ENCODE data around the gene CDCP2.
A peak's percentile ranks its signal among the peaks of the same experiment; 100 is the strongest.

CDCP2 gene

GRCh38 chr1:54152696-54153095 lies at the start of gene CDCP2:
TSS of gene CDCP2 (minus strand) at chr1:54153000. CDS start at chr1:54152922, 78 bp downstream.
- DNase-seq (ENCODE audit: low read depth in 2 of 2): no peak

DNA sequence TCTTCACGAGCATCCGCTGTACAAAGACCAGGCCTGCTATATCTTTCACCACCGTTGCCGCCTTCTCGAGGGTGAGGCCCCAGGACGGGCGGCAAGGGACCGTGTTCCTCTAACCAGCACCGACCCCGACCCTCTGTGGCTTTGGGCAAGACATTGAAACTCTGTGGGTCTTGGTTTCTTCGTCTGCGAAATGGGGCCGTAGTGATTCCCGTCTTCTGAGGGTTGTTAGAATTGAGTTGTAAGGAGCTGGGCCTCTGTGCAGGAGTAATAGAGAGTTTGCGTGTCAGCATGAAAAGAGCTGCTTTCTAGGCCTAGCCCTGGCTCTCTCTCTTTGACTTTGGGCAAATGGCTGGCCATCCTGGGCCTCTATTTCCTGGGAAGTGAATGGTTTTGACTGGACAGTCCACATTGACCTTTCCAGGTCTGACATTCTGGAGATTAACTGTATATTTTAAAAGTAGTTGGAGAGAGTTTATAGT lies 47.8 kb upstream of the CDCP2 start:
- DNase-seq (ENCODE audit: low read depth in 2 of 2): no peak

DNA sequence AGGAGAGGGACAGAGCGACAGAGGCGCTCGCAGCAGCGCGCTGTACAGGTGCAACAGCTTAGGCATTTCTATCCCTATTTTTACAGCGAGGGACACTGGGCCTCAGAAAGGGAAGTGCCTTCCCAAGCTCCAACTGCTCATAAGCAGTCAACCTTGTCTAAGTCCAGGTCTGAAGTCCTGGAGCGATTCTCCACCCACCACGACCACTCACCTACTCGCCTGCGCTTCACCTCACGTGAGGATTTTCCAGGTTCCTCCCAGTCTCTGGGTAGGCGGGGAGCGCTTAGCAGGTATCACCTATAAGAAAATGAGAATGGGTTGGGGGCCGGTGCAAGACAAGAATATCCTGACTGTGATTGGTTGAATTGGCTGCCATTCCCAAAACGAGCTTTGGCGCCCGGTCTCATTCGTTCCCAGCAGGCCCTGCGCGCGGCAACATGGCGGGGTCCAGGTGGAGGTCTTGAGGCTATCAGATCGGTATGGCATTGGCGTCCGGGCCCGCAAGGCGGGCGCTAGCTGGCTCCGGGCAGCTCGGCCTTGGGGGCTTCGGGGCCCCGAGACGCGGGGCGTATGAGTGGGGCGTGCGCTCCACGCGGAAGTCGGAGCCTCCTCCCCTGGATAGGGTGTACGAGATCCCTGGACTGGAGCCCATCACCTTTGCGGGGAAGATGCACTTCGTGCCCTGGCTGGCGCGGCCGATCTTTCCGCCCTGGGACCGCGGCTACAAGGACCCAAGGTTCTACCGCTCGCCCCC lies 47.1 kb upstream of the CDCP2 start, which contains the start of the genes CYB5RL and MRPL37:
Gene CYB5RL, minus strand, starts transcription at position 266 of the 754 bp plus-strand sequence. CDS start 4,414 bp downstream, outside the sequence.
Gene MRPL37, plus strand, starts transcription at position 403 of the 754 bp plus-strand sequence. Its CDS starts 77 bp downstream, at position 480.
- peak; percentile 80 to 84 for DNase-seq (ENCODE audit: low read depth in 2 of 2)

DNA sequence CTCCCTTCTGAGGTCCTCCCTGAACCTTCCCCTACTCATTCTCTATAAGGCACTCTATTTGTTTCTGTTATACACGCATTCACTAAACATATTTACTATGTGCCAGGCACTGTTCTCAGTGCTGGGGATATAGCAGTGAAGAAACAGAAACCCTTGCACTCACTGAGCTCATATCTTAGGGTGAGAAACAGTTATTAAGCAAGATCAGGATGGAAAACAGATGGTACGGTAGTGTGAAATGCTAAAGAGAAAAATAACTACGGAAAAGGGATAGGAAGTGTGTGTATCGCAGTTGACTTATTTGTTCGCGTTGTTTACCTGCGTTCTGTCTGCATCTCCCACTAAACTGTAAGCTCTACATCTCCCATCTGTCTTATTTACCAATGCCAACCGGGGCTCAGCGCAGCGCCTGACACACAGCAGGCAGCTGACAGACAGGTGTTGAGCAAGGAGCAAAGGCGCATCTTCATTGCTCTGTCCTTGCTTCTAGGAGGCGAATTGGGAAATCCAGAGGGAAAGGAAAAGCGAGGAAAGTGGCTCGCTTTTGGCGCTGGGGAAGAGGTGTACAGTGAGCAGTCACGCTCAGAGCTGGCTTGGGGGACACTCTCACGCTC lies 46.5 kb upstream of the CDCP2 start:
- DNase-seq (ENCODE audit: low read depth in 2 of 2): no peak

- no peak for DNase-seq (ENCODE audit: low read depth in 2 of 2)
Observed at GRCh38 chr1:54193453-54193852, 40.7 kb upstream of the CDCP2 start.

GRCh38 chr1:54191525-54191924 lies 38.7 kb upstream of the CDCP2 start:
- no peak for DNase-seq (ENCODE audit: low read depth in 2 of 2)

GRCh38 chr1:54190526-54190925 lies 37.7 kb upstream of the CDCP2 start:
- DNase-seq (ENCODE audit: low read depth in 2 of 2): no peak

DNA sequence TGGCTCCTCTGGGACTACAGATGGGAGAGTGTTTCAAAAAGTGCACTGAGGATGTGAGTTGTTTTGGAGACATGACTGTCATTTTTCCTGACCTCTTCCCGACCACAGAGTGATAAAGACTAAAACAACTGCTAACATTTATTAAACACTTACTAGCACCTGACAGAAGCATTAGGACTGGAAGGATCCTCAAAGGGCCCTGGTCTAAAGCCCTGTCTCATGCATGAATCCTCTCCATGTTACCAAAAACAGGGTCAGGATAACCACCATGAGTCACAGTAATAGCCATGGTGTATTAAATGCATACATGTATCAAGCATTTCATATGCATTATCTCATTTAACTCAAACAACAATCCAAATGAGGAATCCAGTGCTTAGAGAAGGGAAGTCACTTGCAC lies 35.5 kb upstream of the CDCP2 start:
- no peak for DNase-seq (ENCODE audit: low read depth in 2 of 2)

- DNase-seq (ENCODE audit: low read depth in 2 of 2): no peak
Observed at GRCh38 chr1:54186056-54186455, 33.3 kb upstream of the CDCP2 start.

DNA sequence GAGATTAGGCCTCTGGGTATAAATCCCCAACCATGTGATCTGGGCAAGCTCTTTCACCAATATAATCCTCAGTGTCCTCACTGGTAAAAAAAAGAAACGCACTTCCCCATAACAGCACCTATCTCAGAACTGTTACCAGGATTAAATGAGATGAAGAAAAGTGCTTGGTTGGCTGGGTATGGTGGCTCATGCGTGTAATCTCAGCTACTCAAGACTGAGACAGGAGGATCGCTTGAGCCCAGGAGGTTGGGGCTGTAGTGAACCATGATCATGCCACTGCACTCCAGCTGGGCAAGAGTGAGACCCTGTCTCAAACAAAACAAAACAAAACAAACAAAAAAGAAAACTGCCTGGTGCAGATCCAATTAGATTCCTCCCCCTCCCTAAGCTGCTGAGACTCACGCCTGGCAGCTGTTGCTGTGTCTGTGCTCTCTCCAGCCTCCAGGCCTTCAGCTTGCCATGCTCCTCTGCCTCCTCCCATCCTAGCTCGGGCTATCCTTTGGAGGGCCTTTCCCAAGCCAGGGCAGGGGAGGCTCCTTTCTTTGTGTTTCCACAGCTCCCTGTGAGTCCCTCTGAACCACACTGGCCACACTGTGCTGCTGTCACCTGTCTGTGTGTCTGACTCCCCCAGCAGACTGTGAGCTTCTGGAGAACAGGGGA lies 28.0 kb upstream of the CDCP2 start:
- DNase-seq (ENCODE audit: low read depth in 2 of 2): no peak

GRCh38 chr1:54178296-54179070 lies 25.7 kb upstream of the CDCP2 start:
- no peak for DNase-seq (ENCODE audit: low read depth in 2 of 2)

DNA sequence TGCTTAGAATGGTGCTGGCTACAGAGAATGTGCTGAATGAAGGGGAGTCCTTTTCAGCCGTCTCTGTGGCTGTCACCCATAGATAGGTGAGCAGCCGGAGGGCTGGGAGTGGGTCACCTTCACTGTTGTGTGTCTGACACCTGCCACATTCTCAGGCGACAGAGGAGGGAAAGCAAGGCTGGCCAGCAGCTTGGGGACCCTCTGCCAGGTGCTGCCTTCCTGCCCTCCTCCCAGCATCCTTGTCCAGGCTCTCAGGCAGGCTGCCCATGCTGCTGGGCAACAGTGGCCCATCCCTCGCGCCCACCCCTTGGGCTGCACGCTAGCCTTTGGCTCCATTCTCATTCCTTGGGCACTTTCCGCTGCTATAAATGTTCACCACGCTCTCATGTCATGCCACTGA lies 24.9 kb upstream of the CDCP2 start:
- DNase-seq (ENCODE audit: low read depth in 2 of 2): no peak

DNA sequence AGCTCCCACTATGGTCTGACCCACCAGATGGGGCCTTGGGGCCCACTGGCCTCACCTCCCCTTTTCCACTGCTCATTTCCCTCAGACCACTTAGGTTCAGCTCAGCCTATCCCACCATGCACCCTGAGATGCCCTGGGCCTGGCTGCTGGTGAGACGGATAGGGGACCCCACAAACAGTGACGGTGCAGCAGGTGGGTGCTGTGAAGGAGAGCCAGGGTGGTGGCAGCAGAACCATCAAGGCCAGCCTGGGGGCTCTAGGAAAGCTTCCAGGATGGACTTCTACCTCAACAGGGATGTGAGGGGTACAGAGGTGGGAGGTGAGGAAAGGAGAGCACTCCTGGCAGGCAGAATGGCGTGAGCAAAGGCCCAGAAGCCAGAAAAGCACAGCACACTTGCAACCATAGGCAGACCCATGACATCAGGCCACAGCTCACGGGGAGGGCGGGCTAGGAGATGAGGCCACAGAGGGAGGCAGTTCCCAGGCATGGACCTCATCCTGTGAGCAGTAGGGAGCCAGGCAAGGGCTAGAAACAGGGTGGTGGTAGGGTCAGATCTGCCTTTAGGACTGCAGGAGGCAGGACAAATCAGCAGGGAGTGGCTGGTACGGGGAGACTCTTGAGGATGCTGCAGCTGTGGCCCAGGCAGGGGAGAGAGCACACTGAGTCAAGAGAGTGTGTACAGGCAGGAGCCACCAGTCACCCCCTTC lies 24.0 kb upstream of the CDCP2 start:
- DNase-seq (ENCODE audit: low read depth in 2 of 2): no peak

- no peak for DNase-seq (ENCODE audit: low read depth in 2 of 2)
Observed at GRCh38 chr1:54174106-54174505, 21.3 kb upstream of the CDCP2 start.

GRCh38 chr1:54173681-54174080 lies 20.9 kb upstream of the CDCP2 start:
- no peak for DNase-seq (ENCODE audit: low read depth in 2 of 2)

DNA sequence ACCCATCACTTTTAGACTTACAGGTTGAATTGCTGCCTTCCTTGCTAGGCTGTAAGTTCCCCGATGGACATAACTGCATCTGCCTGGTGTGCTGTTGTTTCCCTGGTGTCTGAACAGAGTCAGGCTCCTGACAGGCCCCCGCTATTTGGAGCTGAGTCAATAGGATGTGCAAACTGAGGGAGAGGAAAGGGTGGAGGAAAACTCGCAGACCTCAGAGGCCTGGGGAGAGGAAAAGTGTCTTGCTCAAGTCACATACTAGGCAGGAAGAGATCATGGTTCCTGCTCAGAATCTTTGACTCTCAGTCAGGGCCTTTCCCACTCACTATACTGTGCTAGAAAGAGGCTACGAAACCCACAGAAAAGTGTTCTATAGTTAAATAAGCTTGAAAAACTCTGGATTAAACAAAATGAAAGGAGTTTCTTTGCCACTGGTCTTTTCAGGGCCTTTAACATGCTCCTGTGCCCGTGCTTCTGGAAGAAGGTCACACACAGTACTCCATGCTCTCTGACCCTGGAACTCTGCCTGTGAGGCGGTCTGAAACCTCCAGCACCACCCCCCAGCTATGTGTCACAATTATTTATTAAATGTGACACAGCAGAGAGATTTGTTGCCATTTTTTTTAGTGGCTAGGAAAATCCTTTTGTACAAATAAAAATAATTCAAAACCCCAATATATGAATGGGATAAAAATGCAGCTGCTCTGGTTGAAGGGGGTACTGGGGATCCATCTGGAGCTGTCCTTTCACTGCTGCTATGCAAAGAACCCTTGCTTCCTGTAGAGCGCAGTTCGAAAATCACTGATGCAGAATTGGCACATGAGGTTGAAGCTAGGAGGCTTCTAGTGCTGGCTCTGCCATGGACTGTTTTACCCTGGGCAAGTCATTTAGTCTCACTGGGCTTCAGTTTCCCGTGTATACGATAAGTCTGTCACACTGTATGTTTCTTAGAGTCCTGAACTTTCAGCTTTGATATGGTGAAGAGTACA lies 20.1 kb upstream of the CDCP2 start:
- no peak for DNase-seq (ENCODE audit: low read depth in 2 of 2)

GRCh38 chr1:54171606-54172005 lies 18.8 kb upstream of the CDCP2 start:
- DNase-seq (ENCODE audit: low read depth in 2 of 2): no peak

- DNase-seq (ENCODE audit: low read depth in 2 of 2): no peak
Observed at GRCh38 chr1:54171016-54171415, 18.2 kb upstream of the CDCP2 start.

DNA sequence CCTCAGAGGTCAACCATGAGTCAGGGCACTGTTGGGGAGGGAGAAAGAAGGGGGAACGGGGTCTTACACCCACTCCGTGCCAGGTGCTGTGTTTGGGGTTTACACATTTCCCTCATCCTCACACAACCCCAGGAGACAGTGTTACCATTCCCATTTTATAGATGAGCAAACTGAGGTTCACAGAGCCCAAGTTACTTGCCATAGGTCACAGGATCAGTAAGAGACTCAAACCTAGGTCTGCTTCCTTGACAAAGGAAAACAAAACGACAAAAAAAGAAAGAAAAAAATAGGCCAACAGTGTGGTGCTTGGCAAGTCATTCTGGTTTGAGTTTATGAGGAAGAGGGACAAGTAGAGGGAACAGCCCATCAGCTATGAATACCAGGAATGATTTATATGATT lies 16.3 kb upstream of the CDCP2 start:
- DNase-seq (ENCODE audit: low read depth in 2 of 2): no peak

All from stimulated activated CD8-positive, alpha-beta memory T cell treated with anti-CD3 and anti-CD28 coated beads, Interleukin-7, amount 100 ng/mL, for 4 hours (primary cell).